ENCODE measurements around the gene MAP3K21. TPM values are rescaled to one million over a fixed set of nuclear protein-coding genes. Genes with fewer than 3 reads are reported as not detected.

The MAP3K21 gene
- total RNA-seq: 0.27 and 0.38 TPM in 2 replicates

DNA sequence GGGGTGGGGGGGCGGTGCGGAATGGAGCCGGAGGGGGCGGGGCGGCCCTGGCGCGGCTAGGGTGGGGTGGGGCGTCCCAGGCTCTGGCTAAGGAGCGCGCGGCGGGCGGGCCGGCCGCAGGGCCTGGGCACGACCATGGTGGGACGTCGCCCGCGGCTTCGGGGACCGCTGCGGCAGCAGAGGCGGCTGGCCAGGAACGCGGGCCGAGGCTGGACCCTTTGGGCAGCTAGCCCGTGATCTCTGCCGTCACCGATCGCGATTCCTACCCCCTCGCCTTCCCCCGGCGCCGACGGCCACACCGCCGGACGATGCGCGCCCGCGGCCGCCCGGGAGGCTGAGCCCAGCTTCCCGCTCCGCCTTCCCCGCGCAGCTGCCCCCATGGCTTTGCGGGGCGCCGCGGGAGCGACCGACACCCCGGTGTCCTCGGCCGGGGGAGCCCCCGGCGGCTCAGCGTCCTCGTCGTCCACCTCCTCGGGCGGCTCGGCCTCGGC lies at the start of gene MAP3K21:
Gene MAP3K21 (plus strand): TSS at position 74 of the 491 bp plus-strand sequence. CDS start 305 bp downstream, at position 379.

DNA sequence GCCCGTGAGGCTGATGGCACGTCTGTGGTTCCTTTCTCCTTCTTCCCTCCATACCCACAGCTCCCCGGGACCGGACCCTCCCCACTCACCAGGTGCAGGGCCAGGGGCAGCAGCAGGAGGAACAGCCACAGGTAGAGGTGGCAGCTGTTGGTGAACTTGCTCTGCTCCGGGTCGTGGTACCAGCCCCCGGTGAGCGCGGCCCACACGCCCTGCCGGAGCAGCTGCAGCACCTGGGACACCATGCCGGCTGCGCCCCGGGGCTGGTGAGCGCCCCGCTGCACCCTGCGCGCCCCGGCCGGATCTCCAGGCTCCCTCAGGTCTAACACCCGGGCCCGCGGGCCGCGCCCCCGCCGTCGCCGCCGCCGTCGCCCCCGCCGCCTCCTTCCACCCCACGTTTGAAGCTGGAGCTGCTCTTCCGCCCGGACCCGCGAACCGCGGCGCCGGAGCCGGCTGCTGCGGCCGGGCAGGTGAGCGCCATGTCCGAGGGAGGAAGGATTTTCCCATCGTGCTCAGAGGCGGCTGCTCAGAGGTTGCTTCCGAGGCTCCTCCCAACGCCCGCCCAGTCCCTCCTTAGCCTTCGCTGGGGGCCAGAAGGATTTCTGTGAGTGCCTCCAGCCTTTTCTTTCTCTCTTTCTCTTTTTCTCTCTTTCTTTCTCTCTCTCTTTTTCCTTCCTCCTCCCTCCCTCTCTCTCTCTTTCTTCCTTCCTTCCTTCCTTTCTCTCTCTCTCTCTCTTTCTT lies 32.1 kb upstream of the MAP3K21 start, which contains the start of gene PCNX2:
Gene PCNX2 (minus strand): TSS at position 489 of the 738 bp plus-strand sequence. CDS start 247 bp downstream, at position 242.

Other genes with a start within 250 kb of the MAP3K21 start
- gene PCNX2, start 32.0 kb upstream of the MAP3K21 start, total RNA-seq: 9.2 and 14.6 TPM in 2 replicates